Right lobe of liver (tissue), 6 donors: Measurements from ENCODE around the gene ADGRG4. TPM values are rescaled to one million over a fixed set of nuclear protein-coding genes. Genes with fewer than 3 reads are reported as not detected.

Experiments
- ATAC-seq, 4 donors: fragments of 200-7000 bp; cut with Tn5 transposase; one replicate each; pipeline ENCODE4 v1.9.1; 2020; ENCODE audit warnings: mild to moderate bottlenecking in 4 of 4, moderate library complexity in 4 of 4
- DNase-seq, 3 donors: peaks; one replicate each; pipeline ENCODE4 v3.0.0-alpha.2; 2020
- H3K27ac ChIP-seq, 3 donors: fragments of 200-600 bp; one replicate each; pipeline ENCODE4 v1.8.0; 2022
- H3K27me3 ChIP-seq, 2 donors: fragments of 200-600 bp; one replicate each; pipeline ENCODE4 v1.8.0; 2022
- H3K36me3 ChIP-seq, 4 donors: fragments of 200-600 bp; sonication (generic) in 1 of 4; one replicate each; pipeline versions ENCODE4 v1.5.1 to v1.8.0; 2017 to 2022; ENCODE audit warnings: control low read depth in 1 of 4
- H3K4me1 ChIP-seq, 4 donors: fragments of 200-600 bp; sonication (generic) in 1 of 4; one replicate each; pipeline versions ENCODE4 v1.5.1 to v1.8.0; 2017 to 2022; ENCODE audit warnings: control low read depth in 1 of 4
- H3K4me3 ChIP-seq, 3 donors: fragments of 200-600 bp; one replicate each; pipeline ENCODE4 v1.8.0; 2022
- H3K9me3 ChIP-seq, 4 donors: fragments of 200-600 bp; sonication (generic) in 1 of 4; one replicate each; pipeline versions ENCODE4 v1.5.1 to v1.8.0; 2017 to 2022; ENCODE audit warnings: control low read depth in 1 of 4
- CTCF ChIP-seq, 4 donors: fragments of 200-600 bp in 3 of 4; fragments of 450-650 bp in 1 of 4; IDR thresholded peaks; one replicate each; pipeline versions ENCODE4 v1.5.1 to v1.8.0; 2016 to 2022; ENCODE audit warnings: antibody characterized with exemption in 4 of 4, mild to moderate bottlenecking in 2 of 4
- POLR2A ChIP-seq: fragments of 450-650 bp; IDR thresholded peaks from one replicate; pipeline ENCODE4 v1.6.1; 2017; ENCODE audit warnings: antibody characterized with exemption, mild to moderate bottlenecking
- WGBS: methylation state at CpG from one replicate; pipeline ENCODE4 v1.1.6; 2018; ENCODE audit warnings: low coverage, low lambda C conversion rate; ENCODE audit not compliant: insufficient coverage; ENCODE audit errors: missing lambda C conversion rate; 5-methylcytosine and 5-hydroxymethylcytosine counted together
- intact Hi-C, 2 donors: fragments of 100-400 bp; cut with DNase I; formaldehyde crosslinking; loops; one replicate each; pipeline versions ENCODE4 v1.11.2 to v1.14.1; 2022
- total RNA-seq, 6 experiments: library from RNA; depleted of rRNA in 2 of 6; stranded (reverse); fragments of >200 nt in 2 of 6; fragmentation: NEBNext Ultra II Directional in 3 of 6; extraction: Animal tissue kit (Norgen Biotek cat#: 25700) in 3 of 6; gene quantifications; one replicate each; pipeline versions ENCODE4 v1.1.0 to v1.2.4, GENCODE V29; 2016 to 2023
- donor health status: DM: no; HTN: yes; CAD: no.
- donor health status: DM: no; HTN: no; CAD: no.
- donor health status: DM: no; HTN: no; CAD: no.
- donor health status: DM: no; HTN: yes; CAD: no.
- donor health status: DM: no; HTN: yes; CAD: no.

ADGRG4 gene
- total RNA-seq, 6 experiments from 2014 or later = 0.04 to 0.09 TPM; not detected in 4

GRCh38 chrX:136456133-136456532 lies 155.4 kb downstream of the ADGRG4 start:
- H3K36me3 ChIP-seq = no peaks in the 10 kb centered on the region
- TF ChIP-seq POLR2A = no peak
- TF ChIP-seq CTCF (IDR thresholded peaks at IDR 0.05) = no peak
- no peaks in the 10 kb centered on the region for H3K9me3 ChIP-seq
- no peaks in the 10 kb centered on the region for H3K4me1 ChIP-seq
- H3K4me3 ChIP-seq = no peak overlapping the region
- intact Hi-C loops = no loop called here
- WGBS = 61% methylated on average over 6 of the region's 6 CpGs
- DNase-seq (no peak), ATAC-seq (no peak)
- no peaks in the 10 kb centered on the region for H3K27me3 ChIP-seq
- H3K27ac ChIP-seq = no peak overlapping the region

- Histone ChIP-seq H3K27ac (no peak overlapping the region), H3K27me3 (no peaks in the 10 kb centered on the region), H3K36me3 (no peaks in the 10 kb centered on the region), H3K4me3 (no peak overlapping the region), H3K9me3 (no peaks in the 10 kb centered on the region), H3K4me1 (no peaks in the 10 kb centered on the region)
- ATAC-seq = no peak
- intact Hi-C loops = no loop called here
- DNase-seq = no peak
- TF ChIP-seq POLR2A (no peak), CTCF (IDR thresholded peaks at IDR 0.05) (no peak)
- 31% methylated on average over 5 of the region's 5 CpGs for WGBS
Observed at GRCh38 chrX:136457303-136457917, 156.6 kb downstream of the ADGRG4 start.

- intact Hi-C loops = no loop called here
- no peaks in the 10 kb centered on the region for H3K9me3 ChIP-seq
- WGBS = 70% methylated on average over 3 of the region's 3 CpGs
- H3K4me3 ChIP-seq = no peak overlapping the region
- no peaks in the 10 kb centered on the region for H3K36me3 ChIP-seq
- TF ChIP-seq CTCF (IDR thresholded peaks at IDR 0.05) = no peak
- TF ChIP-seq POLR2A = no peak
- H3K4me1 ChIP-seq = no peaks in the 10 kb centered on the region
- no peaks in the 10 kb centered on the region for H3K27me3 ChIP-seq
- ATAC-seq (no peak), DNase-seq (no peak)
- no peak overlapping the region for H3K27ac ChIP-seq
Observed at GRCh38 chrX:136464589-136464988, 163.8 kb downstream of the ADGRG4 start.

Other genes starting within 250 kb of the ADGRG4 start
- gene FHL1, start 153.4 kb upstream of the ADGRG4 start, total RNA-seq = 10 to 100 TPM in 5 of 6 experiments, 1 to 10 TPM in 1; 8.0 to 27.6 (median 18.5) TPM
- gene MAP7D3, start 49.6 kb upstream of the ADGRG4 start, total RNA-seq = 1 to 10 TPM; 2.4 to 5.4 (median 4.1) TPM
- not detected for gene BRS3, start 187.0 kb downstream of the ADGRG4 start, total RNA-seq
- 10 to 100 TPM; 10.6 to 21.5 (median 12.1) TPM for gene HTATSF1, start 196.6 kb downstream of the ADGRG4 start, total RNA-seq
- not detected for gene VGLL1, start 231.3 kb downstream of the ADGRG4 start, total RNA-seq